Neural cell (in vitro differentiated cells): ENCODE measurements around the gene TXNL4A. TPM values are rescaled to one million over a fixed set of nuclear protein-coding genes. Genes with fewer than 3 reads are reported as not detected.

Experiments used
- H2AFZ ChIP-seq: fragments of 200-600, 300-800 bp; sonication (generic), shearing (Covaris generic); 2 replicates; pipeline ENCODE4 v1.6.0; 2014; ENCODE audit warnings: low read depth, mild to moderate bottlenecking, antibody characterized with exemption, low read length, moderate library complexity
- H3F3A ChIP-seq: fragments of 200-600 bp; shearing (Covaris generic); 2 replicates; pipeline ENCODE4 v1.6.1; 2016; ENCODE audit warnings: mild to moderate bottlenecking, moderate library complexity, mixed read lengths, antibody characterized with exemption, low read length; ENCODE audit not compliant: insufficient read depth, poor library complexity, severe bottlenecking
- H3K27ac ChIP-seq: fragments of 200-600, 300-800 bp; sonication (generic), shearing (Covaris generic); 2 replicates; pipeline ENCODE4 v1.5.1; 2014; ENCODE audit warnings: mild to moderate bottlenecking, low read length, moderate library complexity
- H3K27me3 ChIP-seq: fragments of 300-800, 200-600 bp; sonication (generic), shearing (Covaris generic); 2 replicates; pipeline ENCODE4 v1.6.0; 2014; ENCODE audit warnings: mild to moderate bottlenecking, low read depth, low read length, moderate library complexity; ENCODE audit not compliant: insufficient read depth
- H3K36me3 ChIP-seq: fragments of 300-800, 200-600 bp; sonication (generic), shearing (Covaris generic); 2 replicates; pipeline ENCODE4 v1.5.1; 2014; ENCODE audit warnings: mild to moderate bottlenecking, antibody characterized with exemption, low read length, moderate library complexity; ENCODE audit not compliant: insufficient read depth
- H3K4me2 ChIP-seq: fragments of 300-800, 200-600 bp; sonication (generic), shearing (Covaris generic); 2 replicates; pipeline ENCODE4 v1.6.0; 2014; ENCODE audit warnings: mild to moderate bottlenecking, low read length
- H3K4me3 ChIP-seq: fragments of 300-800, 200-600 bp; sonication (generic), shearing (Covaris generic); 2 replicates; pipeline ENCODE4 v1.5.1; 2014; ENCODE audit warnings: mild to moderate bottlenecking, low read length, moderate library complexity
- H3K79me2 ChIP-seq: fragments of 200-600 bp; shearing (Covaris generic); replicated peaks from 2 replicates; pipeline ENCODE4 v1.6.0; 2014; ENCODE audit warnings: mild to moderate bottlenecking, low read length, moderate library complexity; ENCODE audit not compliant: insufficient read depth
- H3K9ac ChIP-seq: fragments of 300-800, 200-600 bp; sonication (generic), shearing (Covaris generic); 2 replicates; pipeline ENCODE4 v1.6.1; 2016; ENCODE audit warnings: mild to moderate bottlenecking, low read length, mixed read lengths
- H3K9me2 ChIP-seq: fragments of 200-600 bp; shearing (Covaris generic); 2 replicates; pipeline ENCODE4 v1.6.1; 2016; ENCODE audit warnings: mild to moderate bottlenecking, low read length, mixed read lengths; ENCODE audit not compliant: insufficient read depth
- H3K9me3 ChIP-seq: fragments of 200-600, 300-800 bp; sonication (generic), shearing (Covaris generic); 2 replicates; pipeline ENCODE4 v1.6.1; 2016; ENCODE audit warnings: mild to moderate bottlenecking, mixed run types, low read length, moderate library complexity, mixed read lengths
- H4K20me1 ChIP-seq: fragments of 200-600 bp; shearing (Covaris generic); 2 replicates; pipeline ENCODE4 v1.6.1; 2016; ENCODE audit warnings: mild to moderate bottlenecking, mixed run types; ENCODE audit not compliant: insufficient read depth
- CTCF ChIP-seq: fragments of 450-650 bp; IDR thresholded peaks from 2 replicates; pipeline ENCODE4 v1.5.1; 2014; ENCODE audit warnings: antibody characterized with exemption, mild to moderate bottlenecking, moderate library complexity; ENCODE audit not compliant: poor library complexity, severe bottlenecking
- EP300 ChIP-seq: fragments of 450-650 bp; conservative IDR thresholded peaks from 2 replicates; pipeline ENCODE4 v1.6.1; 2014; ENCODE audit warnings: antibody characterized with exemption, mild to moderate bottlenecking, moderate library complexity; ENCODE audit not compliant: poor library complexity, severe bottlenecking
- EZH2 ChIP-seq: fragments of 200-600, 300-800 bp; shearing (Covaris generic), sonication (generic); IDR thresholded peaks from 2 replicates; pipeline ENCODE4 v1.6.1; 2014; ENCODE audit warnings: antibody characterized with exemption, low read length, borderline replicate concordance, mild to moderate bottlenecking; ENCODE audit not compliant: insufficient read depth, poor library complexity, severe bottlenecking
- MXI1 ChIP-seq: fragments of 450-650 bp; conservative IDR thresholded peaks from 2 replicates; pipeline ENCODE4 v1.6.1; 2014; ENCODE audit warnings: antibody characterized with exemption, mild to moderate bottlenecking; ENCODE audit not compliant: poor library complexity, severe bottlenecking
- POLR2AphosphoS5 ChIP-seq: IDR thresholded peaks from 2 replicates; pipeline ENCODE4 v1.6.1; 2012
- RAD21 ChIP-seq: fragments of 450-650 bp; conservative IDR thresholded peaks from 2 replicates; pipeline ENCODE4 v1.6.1; 2014; ENCODE audit warnings: antibody characterized with exemption, mild to moderate bottlenecking, moderate library complexity
- SMC3 ChIP-seq: fragments of 450-650 bp; conservative IDR thresholded peaks from 2 replicates; pipeline ENCODE4 v1.6.1; 2014; ENCODE audit warnings: antibody characterized with exemption, mild to moderate bottlenecking, moderate library complexity; ENCODE audit not compliant: poor library complexity
- TAF1 ChIP-seq: IDR thresholded peaks from 2 replicates; pipeline ENCODE4 v1.6.1; 2012; ENCODE audit warnings: low read depth
- polyA plus RNA-seq: library from polyadenylated mRNA; depleted of rRNA; stranded (reverse); fragments of >200 nt; gene quantifications from 2 replicates; pipeline ENCODE4 v1.2.3, GENCODE V29; 2014
- TF ChIP-seq, protein P1 (sequence below): IDR thresholded peaks from 2 replicates; pipeline ENCODE4 v1.6.1; 2012; ENCODE audit warnings: borderline replicate concordance

The TXNL4A gene
- polyA plus RNA-seq, 1 donor from 2014 or later: 163 TPM

GRCh38 chr18:79926715-79927606 lies 61.4 kb downstream of the TXNL4A start:
- TF ChIP-seq CTCF (no peak), TAF1 (no peak), MXI1 (no peak), RAD21 (no peak), SMC3 (no peak)
- Histone ChIP-seq H3K79me2 (peaks cover 13% of the 10 kb centered on the region), H3K27ac (no peak overlapping the region), H3K9me3 (peaks cover 27% of the 10 kb centered on the region), H3K36me3 (peaks cover 16% of the 10 kb centered on the region), H4K20me1 (no peaks in the 10 kb centered on the region), H3F3A (no peaks in the 10 kb centered on the region), H3K27me3 (no peaks in the 10 kb centered on the region), H3K4me2 (no peak overlapping the region), H3K9me2 (no peaks in the 10 kb centered on the region), H2AFZ (no peak overlapping the region), H3K9ac (no peak overlapping the region), H3K4me3 (no peak overlapping the region)

- Histone ChIP-seq H3K36me3 (peaks cover 16% of the 10 kb centered on the region), H3K9ac (no peak overlapping the region), H3K4me3 (no peak overlapping the region), H3K27ac (no peak overlapping the region), H3K9me3 (peaks cover 27% of the 10 kb centered on the region), H3K4me2 (no peak overlapping the region), H3K79me2 (peaks cover 9% of the 10 kb centered on the region), H3F3A (no peaks in the 10 kb centered on the region), H4K20me1 (no peaks in the 10 kb centered on the region), H2AFZ (no peak overlapping the region), H3K9me2 (no peaks in the 10 kb centered on the region), H3K27me3 (no peaks in the 10 kb centered on the region)
- TF ChIP-seq RAD21: no peak
- no peak for TF ChIP-seq CTCF
- TF ChIP-seq MXI1: no peak
- no peak for TF ChIP-seq TAF1
- TF ChIP-seq EZH2: no peak
- no peak for TF ChIP-seq EP300
- TF ChIP-seq SMC3: no peak
- TF ChIP-seq POLR2AphosphoS5: no peak
- TF ChIP-seq, protein P1, sequence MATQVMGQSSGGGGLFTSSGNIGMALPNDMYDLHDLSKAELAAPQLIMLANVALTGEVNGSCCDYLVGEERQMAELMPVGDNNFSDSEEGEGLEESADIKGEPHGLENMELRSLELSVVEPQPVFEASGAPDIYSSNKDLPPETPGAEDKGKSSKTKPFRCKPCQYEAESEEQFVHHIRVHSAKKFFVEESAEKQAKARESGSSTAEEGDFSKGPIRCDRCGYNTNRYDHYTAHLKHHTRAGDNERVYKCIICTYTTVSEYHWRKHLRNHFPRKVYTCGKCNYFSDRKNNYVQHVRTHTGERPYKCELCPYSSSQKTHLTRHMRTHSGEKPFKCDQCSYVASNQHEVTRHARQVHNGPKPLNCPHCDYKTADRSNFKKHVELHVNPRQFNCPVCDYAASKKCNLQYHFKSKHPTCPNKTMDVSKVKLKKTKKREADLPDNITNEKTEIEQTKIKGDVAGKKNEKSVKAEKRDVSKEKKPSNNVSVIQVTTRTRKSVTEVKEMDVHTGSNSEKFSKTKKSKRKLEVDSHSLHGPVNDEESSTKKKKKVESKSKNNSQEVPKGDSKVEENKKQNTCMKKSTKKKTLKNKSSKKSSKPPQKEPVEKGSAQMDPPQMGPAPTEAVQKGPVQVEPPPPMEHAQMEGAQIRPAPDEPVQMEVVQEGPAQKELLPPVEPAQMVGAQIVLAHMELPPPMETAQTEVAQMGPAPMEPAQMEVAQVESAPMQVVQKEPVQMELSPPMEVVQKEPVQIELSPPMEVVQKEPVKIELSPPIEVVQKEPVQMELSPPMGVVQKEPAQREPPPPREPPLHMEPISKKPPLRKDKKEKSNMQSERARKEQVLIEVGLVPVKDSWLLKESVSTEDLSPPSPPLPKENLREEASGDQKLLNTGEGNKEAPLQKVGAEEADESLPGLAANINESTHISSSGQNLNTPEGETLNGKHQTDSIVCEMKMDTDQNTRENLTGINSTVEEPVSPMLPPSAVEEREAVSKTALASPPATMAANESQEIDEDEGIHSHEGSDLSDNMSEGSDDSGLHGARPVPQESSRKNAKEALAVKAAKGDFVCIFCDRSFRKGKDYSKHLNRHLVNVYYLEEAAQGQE: no peak
Measured at GRCh38 chr18:79926306-79926705, 62.1 kb downstream of the TXNL4A start.
